Heart left ventricle (tissue), 13 donors: Measurements from ENCODE around the gene AMMECR1.

Experiments
- CTCF ChIP-seq, 12 donors: fragments of 200-600 bp; sonication (generic) in 4 of 12; IDR thresholded peaks; one replicate each; pipeline versions ENCODE4 v1.5.0 to v1.8.0; 2018 to 2022; ENCODE audit warnings: antibody characterized with exemption in 12 of 12, mild to moderate bottlenecking in 5 of 12
- POLR2A ChIP-seq, 2 donors: fragments of 450-650 bp; IDR thresholded peaks; one replicate each; pipeline ENCODE4 v1.6.1; 2017; ENCODE audit warnings: antibody characterized with exemption in 2 of 2, mild to moderate bottlenecking in 2 of 2, moderate library complexity in 2 of 2
- donor health status: ischemic (EF 13 %, LVEDD 7.1; RV severe dilation, severe dysfunction).
- donor health status: DM: no; HTN: yes; CAD: no.
- donor health status: DM: no; HTN: no; CAD: no.
- donor health status: ischemic (EF 25% LVEDD 6.9; RV normal size, moderate dysfunction).
- donor health status: ischemic (EF 25% LVEDD 5.7; RV mildly dilated, moderate dysfunction).
- donor health status: ischemic (EF 35%, LVEDD 5.7; RV mildly dilated, moderate dysfunction).
- donor health status: nonischemic (EF 11% LVEDD 7.7; RV severe dilation, severe dysfunction).
- donor health status: DM: yes; HTN: yes; CAD: no.
- donor health status: PGD.
- donor health status: ischemic (EF 29% LVEDD 5.4; RV normal size, mild dysfunction).
- donor health status: nonischemic (EF 23%, LVEDD 6.1; RV moderate dilation, normal function).

GRCh38 chrX:110318664-110318968 is 731 bp upstream of the AMMECR1 start:
- TF ChIP-seq CTCF (IDR thresholded peaks at IDR 0.05) (no peak), POLR2A (IDR thresholded peaks at IDR 0.05) (no peak)
